GM21367 (cell line): ENCODE data around the gene PTPRA.

Source experiments
- ATAC-seq: cut with Tn5 transposase; IDR thresholded peaks from one replicate; pipeline ENCODE4 v1.9.1; 2021; ENCODE audit not compliant: unreplicated experiment

The PTPRA gene

DNA sequence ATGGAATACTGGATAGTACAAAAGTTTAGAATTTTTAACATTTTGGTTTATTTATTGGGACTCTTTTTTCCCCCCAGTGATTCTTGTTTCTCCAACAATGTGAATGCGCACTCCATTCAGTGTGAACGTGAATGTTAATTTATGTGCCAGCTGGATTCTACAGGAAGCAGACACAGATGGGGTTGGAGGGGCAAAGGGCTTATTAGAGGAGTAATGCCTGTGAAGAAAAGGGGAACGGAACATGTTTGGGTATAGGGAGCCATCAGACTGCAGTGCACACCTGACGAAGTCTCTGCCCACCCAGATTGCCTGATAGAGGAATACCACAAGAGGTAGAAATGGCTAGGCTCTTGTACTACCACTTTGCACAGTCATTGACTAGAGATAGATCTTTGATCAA is 48.2 kb downstream of the PTPRA start:
- ATAC-seq, result no peak

DNA sequence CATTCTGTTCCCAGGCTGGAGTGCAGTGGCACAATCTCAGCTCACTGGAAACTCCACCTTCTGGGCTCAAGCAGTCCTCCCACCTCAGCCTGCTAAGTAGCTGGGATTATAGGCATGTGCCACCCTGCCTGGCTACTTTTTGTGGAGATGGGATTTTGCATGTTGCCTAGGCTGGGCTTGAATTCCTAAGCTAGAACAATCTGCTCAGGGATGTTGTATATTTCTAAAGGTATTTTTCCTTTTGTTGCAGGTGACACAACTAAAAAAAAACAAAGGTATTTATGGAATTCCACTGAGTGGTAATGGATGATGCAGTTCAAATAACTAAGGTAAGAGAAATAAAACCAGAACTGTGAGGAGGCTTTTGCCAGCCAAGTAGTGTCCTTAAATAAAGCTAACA is 49.7 kb downstream of the PTPRA start:
- no peak for ATAC-seq

DNA sequence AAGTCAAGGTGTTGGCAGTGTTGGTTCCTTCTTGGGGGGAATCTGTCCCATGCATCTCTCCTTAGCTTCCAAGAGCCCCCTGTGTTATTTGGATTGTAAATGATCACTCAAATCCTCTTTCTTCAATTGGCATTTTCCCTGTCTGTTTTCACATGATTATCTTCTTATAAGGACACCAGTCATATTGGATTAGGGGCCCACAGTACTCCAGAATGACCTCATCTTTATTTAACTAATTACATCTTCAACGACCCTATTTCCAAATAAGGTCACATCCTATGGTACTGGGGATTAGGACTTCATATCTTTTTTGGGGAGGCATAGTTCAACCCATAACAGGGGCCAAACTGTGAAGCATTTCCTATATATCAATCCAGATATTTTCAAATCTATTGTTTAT is 57.3 kb downstream of the PTPRA start:
- no peak for ATAC-seq

DNA sequence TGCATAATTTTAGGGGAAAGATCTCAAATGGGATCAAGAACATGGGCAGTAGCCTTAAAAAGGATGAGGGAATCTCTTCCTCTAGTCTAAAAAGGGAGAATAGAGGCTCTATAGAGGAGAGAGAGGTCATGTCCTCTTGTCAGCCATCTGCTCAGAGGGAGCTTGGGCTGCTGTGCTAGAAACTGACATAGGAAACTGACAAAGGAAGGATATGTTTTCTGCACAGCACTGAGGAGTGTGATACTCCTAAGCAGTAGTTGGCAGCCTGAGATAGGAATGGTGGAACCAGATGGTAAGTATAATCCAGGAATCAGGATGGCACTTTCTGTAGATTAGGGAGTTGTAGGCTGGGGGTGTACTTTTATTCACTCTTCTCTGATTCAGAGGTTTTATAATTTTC is 59.2 kb downstream of the PTPRA start:
- ATAC-seq, result no peak

DNA sequence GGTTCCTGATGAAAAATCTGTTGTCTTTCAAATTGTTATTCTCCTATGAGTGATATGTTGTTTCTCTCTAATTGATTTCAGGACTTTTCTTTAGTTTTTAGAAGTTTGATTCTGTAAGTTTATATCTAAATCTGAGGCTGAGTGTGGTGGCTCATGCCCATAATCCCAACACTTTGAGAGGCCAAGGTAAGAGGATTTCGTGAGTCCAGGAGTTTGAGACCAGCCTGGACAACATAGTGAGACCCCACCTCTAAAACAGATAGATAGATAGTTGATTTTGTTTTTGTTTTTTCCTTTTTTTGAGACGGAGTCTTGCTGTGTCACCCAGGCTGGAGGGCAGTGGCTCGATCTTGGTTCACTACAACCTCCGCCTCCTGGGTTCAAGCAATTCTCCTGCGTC is 64.6 kb downstream of the PTPRA start:
- no peak for ATAC-seq

DNA sequence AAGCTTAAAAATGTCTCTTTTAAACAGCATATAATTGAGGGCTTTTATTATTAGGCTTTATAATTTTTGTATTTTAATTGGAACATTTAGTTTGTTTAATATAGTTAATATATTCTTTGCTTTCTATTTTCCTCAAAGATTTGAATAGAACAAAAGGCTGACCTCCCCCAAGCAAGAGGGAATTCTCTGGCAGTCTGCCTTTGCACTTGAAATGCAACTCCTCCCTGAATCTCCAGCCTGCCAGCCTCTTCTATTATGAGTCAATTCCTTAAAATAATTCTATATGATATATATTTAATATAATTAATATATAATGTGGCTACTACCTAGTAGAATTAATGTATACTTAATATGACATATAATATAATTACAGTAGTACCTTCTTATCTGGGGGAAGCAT is 69.2 kb downstream of the PTPRA start:
- no peak for ATAC-seq

DNA sequence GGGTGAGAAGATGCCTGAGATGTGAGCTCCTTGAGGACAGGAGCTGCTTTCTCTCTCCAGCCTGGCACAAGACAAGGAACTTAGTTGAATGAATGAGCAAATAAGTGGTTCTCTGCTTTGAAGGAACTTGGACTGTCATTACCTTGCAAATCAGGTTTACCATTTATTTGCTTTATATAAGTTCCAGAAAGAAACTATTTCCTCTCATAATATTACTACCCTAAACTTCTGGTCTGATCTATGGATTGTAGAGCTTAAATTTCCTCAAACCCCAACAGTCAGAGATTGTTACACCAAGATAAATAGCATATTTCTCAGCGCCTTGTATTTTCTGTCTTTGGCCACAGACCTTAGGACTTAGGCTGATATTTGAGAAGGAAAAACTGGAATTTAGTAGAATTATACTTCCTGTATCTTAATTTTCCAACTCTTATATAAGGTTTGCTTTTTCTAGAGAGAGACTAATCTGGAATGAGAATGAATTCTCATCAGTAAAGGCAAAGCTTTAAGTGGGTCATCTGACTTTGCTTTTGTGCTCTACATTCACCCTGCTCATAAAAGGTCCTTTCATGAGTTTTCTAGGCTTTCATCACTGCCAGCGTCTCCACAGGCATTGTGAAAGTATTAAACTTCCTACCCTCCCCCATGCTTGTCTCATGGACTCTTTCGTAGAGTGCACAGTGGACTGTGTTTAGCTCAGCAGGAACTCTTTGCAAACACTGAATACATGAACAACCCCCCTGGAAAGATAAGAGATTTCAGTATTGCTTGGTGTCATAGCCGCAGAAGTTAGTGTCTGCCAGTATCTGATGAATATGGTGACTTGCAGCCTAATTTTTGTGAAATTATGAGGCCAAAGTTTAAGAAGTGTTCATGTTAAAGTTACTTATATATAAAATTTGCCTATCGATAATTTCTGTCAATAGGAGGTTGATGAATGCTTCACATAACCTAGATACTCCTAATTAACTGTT is 74.0 kb downstream of the PTPRA start:
- ATAC-seq, result no peak

DNA sequence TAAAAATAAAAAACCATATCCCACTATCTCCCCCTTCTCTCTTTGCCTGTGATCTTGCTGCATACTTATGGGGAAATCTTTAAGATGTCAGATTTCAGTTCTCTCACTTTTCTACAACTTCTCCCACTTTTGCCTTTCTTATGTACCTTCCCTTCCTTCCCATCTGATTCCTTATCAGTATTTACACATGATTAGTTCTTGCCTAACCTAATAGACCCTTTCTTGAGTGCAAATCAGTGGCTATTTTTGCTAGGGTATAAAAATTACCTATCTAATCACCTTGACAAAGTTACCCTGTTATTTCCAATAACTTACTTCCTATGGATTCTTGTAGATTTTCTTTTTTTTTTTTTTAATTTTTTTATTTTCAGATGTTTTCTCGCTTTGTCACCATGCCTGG is 75.7 kb downstream of the PTPRA start:
- ATAC-seq, result no peak

DNA sequence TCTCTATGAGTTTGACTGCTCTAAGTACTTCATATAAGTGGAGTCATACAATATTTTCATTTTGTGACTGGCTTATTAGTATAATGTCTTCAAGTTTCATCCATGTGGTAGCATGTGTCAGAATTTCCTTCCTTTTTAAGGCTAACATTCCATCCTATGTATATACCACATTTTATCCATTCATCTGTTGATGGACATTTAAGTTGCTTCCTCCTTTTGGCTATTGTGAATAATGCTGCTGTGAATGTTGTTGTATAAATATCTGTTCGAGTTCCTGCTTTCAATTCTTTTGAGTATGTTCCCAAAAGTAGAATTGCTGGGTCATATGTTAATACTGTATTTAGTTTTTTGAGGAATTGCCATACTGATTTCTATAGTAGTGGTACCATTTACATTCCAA is 79.5 kb downstream of the PTPRA start:
- no peak for ATAC-seq

DNA sequence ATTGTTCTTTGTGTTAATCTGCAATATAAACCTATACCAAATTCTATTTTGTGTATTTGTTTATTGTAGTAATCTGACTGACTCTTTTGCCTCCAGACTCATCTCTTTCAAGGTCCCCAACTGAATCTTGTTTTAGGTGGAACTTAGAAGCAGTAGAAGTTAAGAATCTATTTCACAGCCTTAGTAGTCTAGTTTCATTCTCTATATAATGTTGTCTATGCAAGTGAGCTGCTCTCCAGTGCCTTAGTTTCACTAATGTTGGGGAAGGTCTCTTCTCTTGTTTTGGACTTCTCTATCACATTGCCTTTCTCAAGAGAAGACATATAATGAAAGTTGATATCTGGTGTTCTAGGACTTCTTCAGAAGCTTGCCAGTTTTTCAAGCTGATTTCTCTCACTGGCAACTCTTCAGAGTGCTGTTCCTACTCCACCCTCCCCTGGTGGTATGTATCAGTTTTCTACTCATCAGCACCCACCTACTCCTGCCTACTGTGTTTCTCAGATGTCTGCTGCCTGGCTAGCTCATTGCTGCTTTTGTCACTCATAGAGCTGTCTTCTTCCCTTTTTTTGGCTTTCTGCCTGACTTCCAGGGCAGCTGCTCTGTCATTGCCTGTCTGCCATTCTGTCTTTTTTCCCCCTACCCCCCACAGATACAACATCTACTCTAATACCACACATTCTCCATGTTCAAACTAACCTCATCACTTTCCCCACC is 82.1 kb downstream of the PTPRA start:
- no peak for ATAC-seq

DNA sequence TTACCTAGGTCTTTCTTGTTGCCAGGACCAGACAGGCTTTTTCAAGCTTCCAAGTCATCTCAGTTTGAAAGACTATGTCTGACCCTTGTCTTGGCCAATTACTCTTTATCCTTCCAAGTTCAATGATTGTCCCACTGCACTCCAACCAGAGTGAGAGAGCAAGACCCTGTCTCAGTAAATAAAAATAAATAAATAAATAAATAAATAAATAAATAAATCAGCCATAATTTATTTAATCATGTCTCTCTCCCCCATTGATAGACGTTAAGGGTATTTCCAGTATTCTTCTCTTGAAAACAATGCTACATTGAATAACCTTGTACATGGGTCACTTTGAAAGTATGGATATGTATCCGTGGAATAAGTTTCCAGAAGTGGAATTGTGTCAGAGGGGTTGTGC is 83.2 kb downstream of the PTPRA start:
- no peak for ATAC-seq

DNA sequence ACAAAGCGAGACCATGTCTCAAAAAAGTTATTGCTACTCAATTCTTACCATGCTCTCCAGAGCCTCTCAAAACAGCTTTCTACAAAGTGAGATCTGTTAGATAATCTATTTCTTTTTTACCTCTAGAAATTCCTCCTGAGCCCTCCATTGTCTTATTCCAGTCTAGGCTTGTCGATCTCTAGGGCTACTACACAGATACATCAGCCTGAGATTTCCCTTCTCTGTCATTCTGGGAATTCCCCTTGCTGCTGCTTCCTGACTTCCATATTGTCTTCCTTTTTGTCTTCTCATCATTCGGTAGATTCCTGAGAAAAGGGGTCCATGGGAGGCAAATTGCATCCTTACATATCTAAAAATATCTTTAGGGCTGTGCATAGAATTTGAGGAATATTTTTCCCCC is 94.6 kb downstream of the PTPRA start:
- ATAC-seq, result no peak

DNA sequence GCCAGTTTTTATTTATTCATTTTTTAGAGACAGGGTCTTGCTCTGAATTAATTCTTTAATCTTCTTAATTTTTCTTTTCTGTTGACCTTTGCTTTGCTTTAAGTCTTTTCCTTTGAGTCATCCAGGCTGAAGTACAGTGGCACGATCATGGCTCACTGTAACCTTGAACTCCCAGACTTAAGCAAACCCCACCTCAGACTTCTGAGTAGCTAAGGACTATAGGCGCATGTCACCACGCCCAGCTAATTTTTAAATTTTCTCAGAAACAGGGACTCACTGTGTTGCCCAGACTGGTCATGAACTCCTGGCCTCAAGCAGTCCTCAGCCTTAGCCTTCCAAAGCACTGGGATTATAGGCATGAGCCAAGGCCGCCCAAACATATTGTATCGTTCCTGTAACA is 98.8 kb downstream of the PTPRA start:
- ATAC-seq, result no peak

DNA sequence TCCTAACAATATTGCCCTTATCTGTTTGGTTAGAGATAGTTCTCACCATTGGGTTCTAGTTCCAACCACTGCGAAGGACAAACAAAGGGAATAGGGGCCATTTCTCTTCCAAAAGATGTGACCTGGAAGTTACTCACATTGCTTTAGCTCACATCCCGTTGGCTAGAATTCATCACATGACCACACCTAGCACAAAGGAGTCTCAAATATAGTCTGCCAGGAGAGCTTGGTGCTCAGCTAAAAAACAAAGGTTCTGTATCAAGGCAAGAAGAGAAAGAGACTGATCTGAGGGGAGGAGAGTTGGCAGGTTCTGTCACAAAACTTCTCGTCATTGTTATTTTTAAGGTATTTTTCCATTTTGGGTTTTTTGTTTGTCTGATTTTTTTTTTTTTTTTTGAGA is 100.3 kb downstream of the PTPRA start:
- ATAC-seq, result no peak

DNA sequence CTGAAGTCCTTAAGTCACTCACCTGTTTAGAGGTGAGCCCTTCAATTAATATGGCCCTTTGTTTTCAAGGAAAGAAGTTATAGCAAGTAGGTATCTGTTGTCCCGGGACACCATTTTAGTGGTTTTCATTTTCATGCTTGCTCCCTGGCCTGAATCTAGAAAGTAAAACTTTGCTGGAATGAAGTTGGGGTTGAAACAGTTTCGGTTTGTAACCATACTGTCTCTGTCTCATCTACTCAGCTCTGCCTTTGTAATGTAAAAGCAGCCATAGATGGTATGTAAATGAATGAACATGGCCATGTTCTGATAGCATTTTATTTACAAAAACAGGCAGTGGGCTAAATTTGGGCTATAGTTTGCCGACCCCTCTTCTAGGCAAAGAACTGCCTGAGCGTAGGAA is 105.2 kb downstream of the PTPRA start:
- no peak for ATAC-seq

DNA sequence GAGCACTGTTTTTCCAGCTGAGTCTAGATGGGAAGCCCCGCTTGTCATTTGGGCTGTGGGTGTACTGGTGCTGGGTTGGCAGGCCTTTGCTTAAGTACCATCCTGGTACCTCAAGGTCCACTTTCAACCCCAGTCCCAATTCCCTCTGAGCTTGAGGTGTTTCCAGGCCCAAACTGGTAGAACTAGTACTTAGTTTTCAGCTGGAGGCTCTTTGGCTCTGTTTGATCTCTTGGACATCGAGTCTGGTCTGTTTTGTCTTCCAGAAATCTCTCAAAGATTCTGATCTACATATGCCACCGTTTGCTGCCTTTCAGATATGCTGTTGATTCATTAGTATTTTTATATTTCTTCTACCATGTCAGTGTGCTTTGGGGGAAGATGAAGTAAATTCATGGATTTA is 108.4 kb downstream of the PTPRA start:
- ATAC-seq, result no peak

DNA sequence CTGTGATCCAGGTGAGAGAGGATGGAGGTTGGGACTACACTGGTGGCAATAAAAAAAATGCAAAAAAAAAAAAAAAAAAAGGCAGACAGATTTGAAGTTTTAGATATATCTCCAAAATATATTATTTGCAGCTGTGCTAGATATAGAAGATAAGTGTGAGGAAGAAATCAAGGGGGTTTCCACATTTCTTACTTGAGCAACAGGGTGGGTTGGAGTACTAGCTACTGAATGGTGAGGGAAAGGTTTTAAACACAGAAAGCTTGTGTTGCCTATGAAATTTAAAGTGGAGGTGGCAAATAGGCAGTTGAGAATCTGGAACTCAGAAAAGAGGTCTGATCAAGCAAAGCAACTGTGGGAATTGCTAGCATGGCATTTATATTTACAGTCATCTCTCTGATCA is 110.2 kb downstream of the PTPRA start:
- ATAC-seq, result no peak

DNA sequence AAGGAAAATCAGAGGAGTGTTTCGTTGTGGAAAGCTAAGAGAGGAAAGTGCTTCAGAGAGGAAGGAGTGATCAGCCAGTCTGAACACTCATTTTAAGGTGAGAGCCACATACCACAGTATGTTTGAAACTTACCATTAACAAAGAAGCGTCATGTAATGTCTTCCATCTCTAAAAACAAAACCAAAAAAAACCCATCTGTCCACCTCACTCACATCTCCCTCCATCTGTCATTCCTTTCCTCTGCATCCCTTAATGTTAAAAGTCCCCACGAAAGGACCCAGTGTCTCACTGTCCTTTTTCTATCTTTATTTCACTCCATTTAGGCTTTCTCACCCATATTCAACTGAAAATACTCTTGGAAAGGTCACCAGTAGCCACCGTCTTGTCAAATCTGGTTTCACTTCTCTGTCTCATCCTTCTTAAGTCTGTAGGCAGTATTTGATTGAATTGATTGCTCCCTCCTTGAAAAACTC is 110.8 kb downstream of the PTPRA start:
- ATAC-seq, result peak; percentile 65

DNA sequence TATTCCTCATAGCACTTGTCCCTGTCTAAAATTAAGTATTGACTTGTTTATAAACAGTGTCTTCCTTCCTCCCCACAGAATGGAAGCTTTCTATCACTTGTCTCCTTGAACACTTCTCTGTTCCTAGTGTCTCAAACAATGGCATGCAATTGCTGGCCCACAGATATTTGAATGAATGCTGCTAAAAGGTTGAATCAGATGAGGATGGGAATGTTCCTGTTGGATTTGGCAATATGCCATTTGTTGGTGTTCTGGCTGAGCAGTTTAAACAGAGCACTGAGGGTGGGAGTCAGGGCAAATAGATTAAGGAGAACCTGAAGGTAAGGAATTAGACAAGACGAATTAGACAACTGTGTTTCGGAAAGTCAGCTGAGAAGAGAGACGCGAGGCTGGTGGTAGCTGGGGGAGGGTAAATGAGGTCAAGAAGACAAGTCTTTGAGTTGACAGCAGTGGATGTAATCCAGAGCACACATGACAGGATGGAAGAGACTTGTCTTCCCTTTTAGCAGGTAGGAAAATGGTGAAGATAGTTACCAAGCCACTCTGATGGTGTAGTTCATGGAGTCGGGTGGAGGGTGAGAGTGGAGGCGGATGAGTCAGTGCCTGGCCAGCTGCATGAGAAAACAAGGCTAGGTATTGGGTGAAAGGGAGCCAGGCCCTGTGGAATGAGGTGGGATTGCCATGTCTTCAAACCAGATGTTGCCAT is 111.8 kb downstream of the PTPRA start:
- no peak for ATAC-seq

DNA sequence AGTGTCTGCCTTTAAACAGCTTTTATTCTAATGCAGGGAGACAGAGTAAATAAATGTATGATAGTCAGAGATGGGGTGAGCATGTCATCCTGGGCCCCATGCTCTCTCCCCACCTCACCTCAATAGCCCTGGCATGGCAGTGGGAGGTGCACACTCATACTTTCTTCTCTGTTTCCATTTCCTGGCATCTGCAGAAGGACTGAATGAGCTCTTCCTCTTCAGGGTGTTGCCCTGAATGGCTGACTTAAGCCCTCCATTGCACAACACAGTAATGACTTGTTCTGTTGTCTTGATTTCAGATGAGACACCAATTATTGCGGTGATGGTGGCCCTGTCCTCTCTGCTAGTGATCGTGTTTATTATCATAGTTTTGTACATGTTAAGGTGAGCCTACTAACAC is 113.2 kb downstream of the PTPRA start:
- ATAC-seq, result no peak

DNA sequence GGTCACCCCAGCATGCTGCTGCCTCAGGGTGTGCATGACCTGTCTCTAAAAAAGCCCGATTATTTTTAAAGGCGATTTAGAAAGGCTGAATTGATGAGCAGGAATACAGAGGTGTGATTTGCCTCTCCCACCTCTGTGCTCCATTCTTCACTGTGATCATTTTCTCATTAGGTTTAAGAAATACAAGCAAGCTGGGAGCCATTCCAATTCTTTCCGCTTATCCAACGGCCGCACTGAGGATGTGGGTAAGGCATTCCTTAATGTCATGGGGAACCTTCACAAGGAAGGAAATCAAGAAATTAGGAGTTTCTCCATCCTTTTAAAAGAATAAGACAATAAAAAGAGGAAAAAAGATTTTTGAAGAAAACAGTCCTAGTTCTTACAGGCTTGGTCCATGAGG is 114.6 kb downstream of the PTPRA start:
- ATAC-seq, result no peak

DNA sequence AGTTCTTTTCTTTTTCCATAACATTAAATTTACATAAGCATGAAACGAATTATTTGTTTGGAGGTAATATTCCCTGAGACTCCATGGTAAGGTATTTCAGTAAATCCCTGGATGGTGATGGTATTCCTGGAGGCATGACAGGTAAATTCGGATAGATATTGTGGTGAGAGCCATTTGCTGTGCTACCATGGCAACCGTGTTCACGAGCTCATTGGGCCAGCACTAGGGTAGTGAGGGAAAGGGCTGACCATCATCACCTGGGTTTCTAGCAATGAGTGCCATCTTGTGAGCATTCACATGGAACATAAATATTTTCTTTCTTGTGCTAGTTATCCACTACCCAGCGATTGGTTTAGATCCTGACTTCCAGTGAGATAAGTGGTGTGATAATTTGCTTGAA is 118.3 kb downstream of the PTPRA start:
- no peak for ATAC-seq
